Measurements from ENCODE around the gene MYRF.

DNA sequence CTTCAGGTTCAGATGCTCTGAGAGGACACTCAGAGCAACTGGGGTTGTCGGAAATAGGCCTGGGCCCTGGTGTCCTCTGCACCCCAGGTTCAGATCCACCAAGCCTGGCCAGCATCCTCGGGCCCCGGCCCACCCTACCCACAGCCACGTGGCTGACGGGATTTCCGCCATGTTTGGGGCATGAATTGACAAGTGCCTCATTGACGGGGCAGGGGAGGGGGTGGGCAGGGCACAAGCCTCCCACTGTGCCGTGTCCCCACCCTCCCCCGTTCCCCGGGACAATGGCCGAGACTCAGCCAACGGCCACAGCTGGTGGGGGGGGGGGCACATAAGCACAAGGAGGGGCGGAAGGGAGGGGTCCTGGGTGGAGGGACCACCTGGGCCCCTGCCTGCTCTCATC is 8.5 kb downstream of the MYRF start:
- TF ChIP-seq, protein P1, sequence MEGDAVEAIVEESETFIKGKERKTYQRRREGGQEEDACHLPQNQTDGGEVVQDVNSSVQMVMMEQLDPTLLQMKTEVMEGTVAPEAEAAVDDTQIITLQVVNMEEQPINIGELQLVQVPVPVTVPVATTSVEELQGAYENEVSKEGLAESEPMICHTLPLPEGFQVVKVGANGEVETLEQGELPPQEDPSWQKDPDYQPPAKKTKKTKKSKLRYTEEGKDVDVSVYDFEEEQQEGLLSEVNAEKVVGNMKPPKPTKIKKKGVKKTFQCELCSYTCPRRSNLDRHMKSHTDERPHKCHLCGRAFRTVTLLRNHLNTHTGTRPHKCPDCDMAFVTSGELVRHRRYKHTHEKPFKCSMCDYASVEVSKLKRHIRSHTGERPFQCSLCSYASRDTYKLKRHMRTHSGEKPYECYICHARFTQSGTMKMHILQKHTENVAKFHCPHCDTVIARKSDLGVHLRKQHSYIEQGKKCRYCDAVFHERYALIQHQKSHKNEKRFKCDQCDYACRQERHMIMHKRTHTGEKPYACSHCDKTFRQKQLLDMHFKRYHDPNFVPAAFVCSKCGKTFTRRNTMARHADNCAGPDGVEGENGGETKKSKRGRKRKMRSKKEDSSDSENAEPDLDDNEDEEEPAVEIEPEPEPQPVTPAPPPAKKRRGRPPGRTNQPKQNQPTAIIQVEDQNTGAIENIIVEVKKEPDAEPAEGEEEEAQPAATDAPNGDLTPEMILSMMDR (IDR thresholded peaks at IDR 0.05) = no peak
- TF ChIP-seq EZH2 (IDR thresholded peaks at IDR 0.05; ENCODE audit: borderline replicate concordance, insufficient read depth, low read depth, low read length, poor library complexity, severe bottlenecking) = no peak

Measured in B cell (primary cell).